BJ (cell line): Measurements from ENCODE around the gene BTG2. TPM values are rescaled to one million over a fixed set of nuclear protein-coding genes. Genes with fewer than 3 reads are reported as not detected.
"Not testable (repeated sequence)": the region's sequence is repeated elsewhere in the genome, so short reads cannot be mapped to it uniquely, and the experiment has no call there.

ENCODE experiments used
- CTCF ChIA-PET: fragments of 350-600 bp; formaldehyde crosslinking; extraction: SDS; loops from one replicate; lab custom pipeline; 2021; ENCODE audit warnings: antibody characterized with exemption, inconsistent platforms; lab: Yijun Ruan, JAX
- POLR2A ChIA-PET: fragments of 300-600 bp; sonication (Branson Sonifier 250); formaldehyde crosslinking; extraction: SDS; loops from one replicate; lab custom pipeline; 2021; ENCODE audit warnings: antibody characterized with exemption; lab: Charles Lee
- DNase-seq: peaks from one replicate; pipeline ENCODE4 v3.0.0-alpha.2; 2011; ENCODE audit warnings: low read depth
- H3K27me3 ChIP-seq: 2 replicates; pipeline ENCODE4 v1.6.0; 2011; ENCODE audit warnings: low read length; ENCODE audit not compliant: control insufficient read depth, insufficient read depth
- H3K36me3 ChIP-seq: 2 replicates; pipeline ENCODE4 v1.5.1; 2011; ENCODE audit warnings: low read length; ENCODE audit not compliant: control insufficient read depth, insufficient read depth
- H3K4me3 ChIP-seq: 2 replicates; pipeline ENCODE4 v1.5.1; 2011; ENCODE audit warnings: low read depth, mild to moderate bottlenecking, control low read depth, low read length
- CTCF ChIP-seq: IDR thresholded peaks from 2 replicates; pipeline ENCODE4 v1.5.1; 2011; ENCODE audit warnings: low read depth, mild to moderate bottlenecking, control low read depth, inconsistent platforms, low read length, moderate library complexity; ENCODE audit not compliant: insufficient read depth
- polyA plus RNA-seq: library from polyadenylated mRNA; depleted of rRNA; stranded (reverse); fragments of >200 nt; gene quantifications from 2 replicates; pipeline ENCODE4 v1.2.3, GENCODE V29; 2011

BTG2 gene
- polyA plus RNA-seq, 1 experiment: 22.8 TPM

GRCh38 chr1:203308328-203308922 is 3.1 kb downstream of the BTG2 start:
- CTCF ChIA-PET: interaction anchor here (1.6 to 4.5 kb wide), 7 partner anchors 12 to 41 kb away, joined by 5 to 23 read pairs (median 11); no protein-coding TSS in a partner anchor
- POLR2A ChIA-PET: no interaction called here
- no peak for TF ChIP-seq CTCF
- no peaks in the 10 kb centered on the region for H3K27me3 ChIP-seq
- H3K36me3 ChIP-seq: peaks cover 12% of the 10 kb centered on the region
- no peak overlapping the region for H3K4me3 ChIP-seq
- no peak for DNase-seq

GRCh38 chr1:203308923-203309331 is 3.6 kb downstream of the BTG2 start:
- TF ChIP-seq CTCF: no peak
- POLR2A ChIA-PET: no interaction called here
- CTCF ChIA-PET: interaction anchor here (1.0 to 4.5 kb wide), 8 partner anchors 12 to 41 kb away, joined by 3 to 20 read pairs (median 8); no protein-coding TSS in a partner anchor
- Histone ChIP-seq H3K4me3 (no peak overlapping the region), H3K27me3 (no peaks in the 10 kb centered on the region), H3K36me3 (peaks cover 12% of the 10 kb centered on the region)
- no peak for DNase-seq

- no peak overlapping the region for H3K4me3 ChIP-seq
- no peak for TF ChIP-seq CTCF
- ChIA-PET CTCF (interaction anchor here (0.6 to 1.5 kb wide), 3 partner anchors 11 to 272 kb away, joined by 3 to 7 read pairs (median 4); no protein-coding TSS in a partner anchor), POLR2A (no interaction called here)
- DNase-seq: no peak
- H3K27me3 ChIP-seq: no peaks in the 10 kb centered on the region
- peaks cover 12% of the 10 kb centered on the region for H3K36me3 ChIP-seq
These were observed 6.3 kb downstream of the BTG2 start for GRCh38 chr1:203311368-203312301.

- H3K27me3 ChIP-seq, H3K4me3 ChIP-seq, DNase-seq, H3K36me3 ChIP-seq, CTCF ChIA-PET, POLR2A ChIA-PET: not testable (repeated sequence)
These were observed 8.9 kb downstream of the BTG2 start for GRCh38 chr1:203314025-203314759.

GRCh38 chr1:203316626-203317093 is 11.3 kb downstream of the BTG2 start:
- DNase-seq: no peak
- no peak for TF ChIP-seq CTCF
- POLR2A ChIA-PET: interaction anchor here (0.7 to 1.7 kb wide), 2 partner anchors 10 to 12 kb away, joined by 6 to 8 read pairs; no protein-coding TSS in a partner anchor

More at GRCh38 chr1:203316626-203317093, 11.3 kb downstream of the BTG2 start:
- Histone ChIP-seq H3K4me3 (no peak overlapping the region), H3K36me3 (no peaks in the 10 kb centered on the region), H3K27me3 (peaks cover 3% of the 10 kb centered on the region)
- CTCF ChIA-PET: interaction anchor here (0.7 to 1.8 kb wide), 8 partner anchors 10 to 287 kb away, joined by 3 to 6 read pairs (median 4); no protein-coding TSS in a partner anchor
